NCI-H1436 (cell line): ENCODE data around the gene EHBP1.
"Not testable (repeated sequence)": the region's sequence is repeated elsewhere in the genome, so short reads cannot be mapped to it uniquely, and the experiment has no call there.

ENCODE experiments used
- DNase-seq: peaks from one replicate; lab custom pipeline; 2025; lab: John Stamatoyannopoulos, UW

The EHBP1 gene

GRCh38 chr2:63019686-63020085, 314.2 kb downstream of the EHBP1 start:
- not testable (repeated sequence) for DNase-seq

GRCh38 chr2:63023444-63023843, 317.9 kb downstream of the EHBP1 start:
- DNase-seq: no peak

GRCh38 chr2:63027220-63027619, 321.7 kb downstream of the EHBP1 start:
- no peak for DNase-seq

- no peak for DNase-seq
Measured at GRCh38 chr2:63029058-63029457, 323.5 kb downstream of the EHBP1 start.

- DNase-seq: no peak
Measured at GRCh38 chr2:63034526-63034925, 329.0 kb downstream of the EHBP1 start.

GRCh38 chr2:63035169-63035568, 329.7 kb downstream of the EHBP1 start:
- no peak for DNase-seq

GRCh38 chr2:63035660-63036059, 330.1 kb downstream of the EHBP1 start:
- no peak for DNase-seq

GRCh38 chr2:63038034-63038433, 332.5 kb downstream of the EHBP1 start:
- DNase-seq: no peak

- DNase-seq: no peak
Measured at GRCh38 chr2:63040586-63040985, 335.1 kb downstream of the EHBP1 start.

- DNase-seq: no peak
Measured at GRCh38 chr2:63041592-63041991, 336.1 kb downstream of the EHBP1 start.

- no peak for DNase-seq
Measured at GRCh38 chr2:63044362-63045327, 339.1 kb downstream of the EHBP1 start.

- DNase-seq: no peak
Measured at GRCh38 chr2:63046552-63046951, 341.0 kb downstream of the EHBP1 start.

- DNase-seq: no peak
Measured at GRCh38 chr2:63046961-63047320, 341.4 kb downstream of the EHBP1 start.

GRCh38 chr2:63047321-63048279, 342.1 kb downstream of the EHBP1 start:
- DNase-seq: no peak

- no peak for DNase-seq
Measured at GRCh38 chr2:63048367-63049171, 343.1 kb downstream of the EHBP1 start.

- no peak for DNase-seq
Measured at GRCh38 chr2:63049211-63049969, 343.9 kb downstream of the EHBP1 start.

GRCh38 chr2:63049970-63050333, 344.4 kb downstream of the EHBP1 start:
- DNase-seq: no peak

- peak; percentile 83 for DNase-seq
Measured at GRCh38 chr2:63050334-63051041, 345.0 kb downstream of the EHBP1 start, which contains the start of gene OTX1. TSS of gene OTX1 (plus strand) at chr2:63050830. CDS start at chr2:63052991, 2,161 bp downstream.

- no peak for DNase-seq
Measured at GRCh38 chr2:63051042-63051794, 345.7 kb downstream of the EHBP1 start.
